ENCODE measurements around the gene CDKAL1.

GRCh38 chr6:20892365-20892764 lies 358.1 kb downstream of the CDKAL1 start:
- no peak for TF ChIP-seq CTCF (conservative IDR thresholded peaks at IDR 0.05)
- TF ChIP-seq EZH2 (IDR thresholded peaks at IDR 0.05; ENCODE audit: low read depth): no peak
